SU-DHL-6 (cell line): ENCODE measurements around the gene OR7A5.
"Not testable (repeated sequence)": the region's sequence is repeated elsewhere in the genome, so short reads cannot be mapped to it uniquely, and the experiment has no call there.

Experiments used
- H2AFZ ChIP-seq: fragments of 200-600 bp; sonication (generic); 2 replicates; pipeline ENCODE4 v1.6.1; 2014; ENCODE audit warnings: low read depth, mild to moderate bottlenecking, moderate library complexity, mixed read lengths, antibody characterized with exemption, low read length; ENCODE audit not compliant: severe bottlenecking
- H3F3A ChIP-seq: fragments of 200-600 bp; shearing (Covaris generic); 2 replicates; pipeline ENCODE4 v1.6.0; 2016; ENCODE audit warnings: antibody characterized with exemption, mild to moderate bottlenecking; ENCODE audit not compliant: insufficient read depth
- H3K27ac ChIP-seq: fragments of 200-600 bp; sonication (generic); 2 replicates; pipeline ENCODE4 v1.5.1; 2016; ENCODE audit warnings: low read depth, mild to moderate bottlenecking, low read length, moderate library complexity, mixed read lengths
- H3K27me3 ChIP-seq: fragments of 200-600 bp; sonication (generic), shearing (Covaris generic); 2 replicates; pipeline ENCODE4 v1.6.0; 2014; ENCODE audit warnings: mild to moderate bottlenecking, low read length
- H3K36me3 ChIP-seq: fragments of 200-600 bp; sonication (generic); 2 replicates; pipeline ENCODE4 v1.6.1; 2014; ENCODE audit warnings: mild to moderate bottlenecking, low read length, mixed read lengths
- H3K4me2 ChIP-seq: fragments of 300-600, 200-600 bp; shearing (Covaris generic), sonication (generic); 2 replicates; pipeline ENCODE4 v1.6.0; 2014; ENCODE audit warnings: low read length, low read depth, mild to moderate bottlenecking; ENCODE audit not compliant: poor library complexity, severe bottlenecking
- H3K4me3 ChIP-seq: fragments of 200-600 bp; sonication (generic); 2 replicates; pipeline ENCODE4 v1.5.1; 2014; ENCODE audit warnings: antibody characterized with exemption, low read length, mild to moderate bottlenecking, mixed read lengths; ENCODE audit not compliant: insufficient read depth, poor library complexity, severe bottlenecking
- H3K79me2 ChIP-seq: fragments of 200-600 bp; sonication (generic); 2 replicates; pipeline ENCODE4 v1.6.1; 2014; ENCODE audit warnings: mild to moderate bottlenecking, low read length, moderate library complexity; ENCODE audit not compliant: insufficient read depth
- H3K9ac ChIP-seq: fragments of 200-600 bp; sonication (generic); 2 replicates; pipeline ENCODE4 v1.7.0; 2014; ENCODE audit warnings: mild to moderate bottlenecking, low read length
- H3K9me2 ChIP-seq: fragments of 200-600 bp; sonication (generic); replicated peaks from 2 replicates; pipeline ENCODE4 v1.6.1; 2014; ENCODE audit warnings: low read length; ENCODE audit not compliant: insufficient read depth
- H3K9me3 ChIP-seq: fragments of 200-600 bp; sonication (generic); 2 replicates; pipeline ENCODE4 v1.6.1; 2014; ENCODE audit warnings: low read length, mixed read lengths; ENCODE audit not compliant: insufficient read depth
- H4K20me1 ChIP-seq: fragments of 200-600 bp; sonication (generic); 2 replicates; pipeline ENCODE4 v1.6.1; 2014; ENCODE audit warnings: low read depth, mild to moderate bottlenecking, antibody characterized with exemption, low read length, moderate library complexity, mixed read lengths
- CTCF ChIP-seq: fragments of 200-600 bp; sonication (generic); IDR thresholded peaks from one replicate; pipeline ENCODE4 v1.5.1; 2017; ENCODE audit warnings: antibody characterized with exemption, mild to moderate bottlenecking, low read length, moderate library complexity; ENCODE audit not compliant: insufficient read depth, poor library complexity, severe bottlenecking
- EZH2phosphoT487 ChIP-seq: fragments of 200-600 bp; sonication (generic), shearing (Covaris generic); conservative IDR thresholded peaks from 2 replicates; pipeline ENCODE4 v1.6.1; 2018; ENCODE audit warnings: mild to moderate bottlenecking, antibody characterized with exemption, low read length, moderate library complexity, mixed read lengths

OR7A5 gene

DNA sequence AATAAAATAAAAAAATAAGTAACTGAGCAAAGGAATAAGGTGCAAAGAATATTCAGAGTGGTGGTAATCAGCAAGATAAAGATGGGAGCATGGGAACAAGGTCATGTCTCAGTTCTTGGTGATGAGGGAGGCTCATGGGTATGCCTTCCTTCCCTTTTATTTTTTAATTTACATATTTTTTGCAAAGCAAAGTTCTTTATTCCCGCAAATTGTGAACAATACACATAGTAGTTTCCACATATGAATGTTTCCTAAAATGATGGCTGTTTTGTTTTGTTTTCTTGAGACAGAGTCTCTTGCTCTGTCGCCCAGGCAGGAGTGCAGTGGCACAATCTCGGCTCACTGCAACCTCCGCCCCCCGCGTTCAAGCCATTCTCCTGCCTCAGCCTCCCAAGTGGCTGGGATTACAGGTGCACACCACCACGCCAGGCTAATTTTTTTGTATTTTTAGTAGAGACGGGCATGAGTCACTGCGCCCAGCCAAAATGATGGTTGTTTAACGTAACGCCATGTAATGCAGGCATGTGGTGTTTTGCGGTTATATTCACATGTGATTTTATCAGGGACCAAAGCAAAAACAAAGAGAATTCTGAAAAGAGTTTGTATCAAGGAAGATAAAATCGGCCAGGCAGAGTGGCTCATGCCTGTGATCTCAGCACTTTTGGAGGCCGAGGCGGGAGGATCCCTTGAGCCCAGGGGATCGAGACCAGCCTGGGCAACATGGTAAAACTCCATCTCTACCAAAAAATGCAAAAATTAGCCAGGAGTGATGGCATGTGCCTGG is 52.2 kb downstream of the OR7A5 start:
- Histone ChIP-seq H3K9ac (no peak overlapping the region), H3K79me2 (no peaks in the 10 kb centered on the region)

DNA sequence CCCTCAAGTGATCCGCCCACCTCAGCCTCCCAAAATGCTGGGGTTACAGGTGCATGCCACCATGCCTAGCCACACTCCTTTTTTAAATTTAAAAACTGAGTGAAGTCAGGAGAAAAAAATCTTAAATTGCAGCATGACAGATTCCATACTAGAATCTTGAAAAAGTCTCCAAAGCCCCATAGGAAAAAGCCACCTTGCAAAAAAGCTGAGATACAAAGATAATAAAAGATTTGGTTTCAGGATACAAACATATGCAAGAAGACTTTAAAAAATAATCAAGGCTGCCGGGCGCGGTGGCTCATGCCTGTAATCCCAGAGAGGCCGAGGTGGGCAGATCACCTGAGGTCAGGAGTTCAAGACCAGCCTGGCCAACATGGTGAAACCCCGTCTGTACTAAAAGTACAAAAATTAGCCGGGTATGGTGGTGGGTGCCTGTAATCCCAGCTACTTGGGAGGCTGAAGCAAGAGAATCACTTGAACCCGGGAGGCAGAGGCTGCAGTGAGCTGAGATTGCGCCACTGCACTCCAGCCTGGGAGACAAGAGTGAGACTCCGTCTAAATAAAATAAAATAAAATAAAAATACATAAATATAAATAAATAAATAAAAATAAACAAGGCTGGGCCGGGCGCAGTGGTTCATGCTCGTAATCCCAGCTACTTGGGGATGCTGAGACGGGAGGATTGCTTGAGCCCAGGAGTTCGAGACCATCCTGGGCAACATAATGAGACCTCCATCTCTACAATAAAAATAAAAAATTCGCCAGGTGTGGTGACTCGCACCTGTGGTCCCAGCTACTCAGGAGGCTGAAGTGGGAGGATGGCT is 53.1 kb downstream of the OR7A5 start:
- not testable (repeated sequence) for H2AFZ ChIP-seq, H3K4me3 ChIP-seq, H3K4me2 ChIP-seq, H3K9me2 ChIP-seq, H3F3A ChIP-seq, H4K20me1 ChIP-seq, H3K27ac ChIP-seq, H3K79me2 ChIP-seq, H3K9ac ChIP-seq, H3K27me3 ChIP-seq, H3K9me3 ChIP-seq, H3K36me3 ChIP-seq

More for the DNA sequence above, 52.2 kb downstream of the OR7A5 start:
- no peak overlapping the region for H3K4me3 ChIP-seq
- no peak overlapping the region for H2AFZ ChIP-seq
- H3F3A ChIP-seq: no peaks in the 10 kb centered on the region
- H3K36me3 ChIP-seq: no peaks in the 10 kb centered on the region
- no peak overlapping the region for H3K4me2 ChIP-seq
- H3K9me3 ChIP-seq: no peaks in the 10 kb centered on the region
- H4K20me1 ChIP-seq: no peaks in the 10 kb centered on the region
- H3K9me2 ChIP-seq: no peaks in the 10 kb centered on the region
- TF ChIP-seq CTCF (no peak), EZH2phosphoT487 (no peak)
- no peaks in the 10 kb centered on the region for H3K27me3 ChIP-seq
- H3K27ac ChIP-seq: no peak overlapping the region

- H3K4me2 ChIP-seq: not testable (repeated sequence)
These were observed 54.3 kb downstream of the OR7A5 start for GRCh38 chr19:14780622-14781225.

GRCh38 chr19:14779151-14779550 is 55.8 kb downstream of the OR7A5 start:
- H3F3A ChIP-seq: no peaks in the 10 kb centered on the region
- H4K20me1 ChIP-seq: no peaks in the 10 kb centered on the region
- H3K27ac ChIP-seq: no peak overlapping the region
- no peaks in the 10 kb centered on the region for H3K27me3 ChIP-seq
- no peak for TF ChIP-seq EZH2phosphoT487
- no peak for TF ChIP-seq CTCF
- no peak overlapping the region for H3K4me3 ChIP-seq
- H3K36me3 ChIP-seq: no peaks in the 10 kb centered on the region
- H3K9me2 ChIP-seq: no peaks in the 10 kb centered on the region
- no peak overlapping the region for H2AFZ ChIP-seq
- H3K79me2 ChIP-seq: no peaks in the 10 kb centered on the region
- no peaks in the 10 kb centered on the region for H3K9me3 ChIP-seq
- H3K4me2 ChIP-seq: no peak overlapping the region
- H3K9ac ChIP-seq: no peak overlapping the region

More at GRCh38 chr19:14780622-14781225, 54.3 kb downstream of the OR7A5 start:
- not testable (repeated sequence) for H3K36me3 ChIP-seq, H4K20me1 ChIP-seq, H3K27me3 ChIP-seq, H3K9me2 ChIP-seq, H3F3A ChIP-seq, H3K4me3 ChIP-seq, H3K9ac ChIP-seq, H2AFZ ChIP-seq, H3K9me3 ChIP-seq, H3K79me2 ChIP-seq, H3K27ac ChIP-seq

GRCh38 chr19:14778110-14778845 is 56.7 kb downstream of the OR7A5 start, which contains the start of gene ADGRE2:
Gene ADGRE2, minus strand, starts transcription at chr19:14778560. Its CDS starts 1,804 bp downstream, at chr19:14776756.
- H3K36me3 ChIP-seq, H3K79me2 ChIP-seq, H3K27ac ChIP-seq, H3K9me2 ChIP-seq, H4K20me1 ChIP-seq, H3K9me3 ChIP-seq, H3K4me2 ChIP-seq, H2AFZ ChIP-seq, H3K4me3 ChIP-seq, H3K9ac ChIP-seq, H3F3A ChIP-seq, H3K27me3 ChIP-seq: not testable (repeated sequence)

DNA sequence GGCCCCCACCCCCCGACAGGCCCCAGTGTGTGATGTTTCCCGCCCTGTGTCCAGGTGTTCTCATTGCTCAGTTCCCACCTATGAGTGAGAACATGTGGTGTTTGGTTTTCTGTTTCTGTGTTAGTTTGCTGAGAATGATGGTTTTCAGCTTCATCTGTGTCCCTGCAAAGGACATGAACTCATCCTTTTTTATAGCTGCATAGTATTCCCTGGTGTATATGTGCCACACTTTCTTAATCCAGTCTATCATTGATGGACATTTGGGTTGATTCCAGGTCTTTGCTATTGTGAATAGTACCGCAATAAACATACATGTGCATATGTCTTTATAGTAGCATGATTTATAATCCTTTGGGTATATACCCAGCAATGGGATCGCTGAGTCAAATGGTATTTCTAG is 57.3 kb downstream of the OR7A5 start:
- not testable (repeated sequence) for H3K27me3 ChIP-seq, H3K79me2 ChIP-seq, H4K20me1 ChIP-seq, H2AFZ ChIP-seq, H3K27ac ChIP-seq, H3K36me3 ChIP-seq, H3K4me2 ChIP-seq, H3K9ac ChIP-seq, H3K4me3 ChIP-seq, H3K9me2 ChIP-seq, H3K9me3 ChIP-seq, H3F3A ChIP-seq
